Stimulated activated CD8-positive, alpha-beta memory T cell treated with anti-CD3 and anti-CD28 coated beads, Interleukin-4, amount 100 ng/mL, for 1 hour (primary cell): ENCODE results near the gene PLAGL2.

Experiments used
- DNase-seq, 2 donors: peaks; one replicate each; pipeline ENCODE4 v3.0.0-alpha.2; 2020; ENCODE audit warnings: low read depth in 2 of 2, low spot score in 1 of 2

Gene PLAGL2

DNA sequence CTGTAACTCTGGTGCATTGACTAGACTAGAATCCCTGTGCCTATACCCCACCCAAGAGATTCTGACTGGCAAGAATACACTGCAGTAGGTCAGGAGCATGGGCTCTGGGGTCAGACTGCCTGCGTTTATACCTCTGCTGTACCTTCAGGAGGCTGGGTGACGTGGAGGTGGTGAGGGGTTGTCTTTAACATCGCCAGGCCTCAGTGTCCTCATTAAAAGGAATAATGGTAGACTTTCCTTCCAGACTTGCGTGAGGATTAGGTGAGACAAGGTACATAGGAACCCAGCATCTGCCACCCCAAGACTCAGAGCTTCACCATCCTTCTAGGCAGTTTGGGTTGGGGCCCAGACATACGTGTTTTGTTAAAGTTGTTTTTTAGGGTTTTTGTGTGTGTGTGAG is 53.8 kb downstream of the PLAGL2 start:
- no peak for DNase-seq

DNA sequence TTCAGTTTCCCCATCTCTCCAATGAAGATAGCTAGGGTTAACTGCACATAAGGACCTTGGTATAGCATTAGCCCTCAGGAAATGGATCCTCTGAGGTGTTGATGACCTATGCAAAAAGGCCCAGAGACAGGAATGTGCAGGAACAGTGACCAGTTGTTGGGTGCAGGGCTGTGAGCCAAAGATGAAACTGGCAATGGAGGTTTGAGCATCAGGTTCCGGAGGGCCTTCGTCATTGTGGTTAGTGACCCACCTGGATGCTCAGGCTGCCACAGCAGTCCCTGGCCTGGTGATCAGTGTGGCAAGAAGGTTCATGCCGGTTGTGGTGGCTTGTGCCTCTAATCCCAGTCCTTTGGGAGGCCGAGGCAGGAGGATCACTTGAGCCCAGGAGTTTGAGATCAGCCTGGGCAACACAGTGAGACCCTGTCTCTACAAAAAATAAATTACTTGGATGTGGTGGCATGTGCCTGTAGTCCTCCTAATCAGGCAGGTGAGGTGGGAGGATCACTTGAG is 54.3 kb downstream of the PLAGL2 start:
- DNase-seq: no peak

DNA sequence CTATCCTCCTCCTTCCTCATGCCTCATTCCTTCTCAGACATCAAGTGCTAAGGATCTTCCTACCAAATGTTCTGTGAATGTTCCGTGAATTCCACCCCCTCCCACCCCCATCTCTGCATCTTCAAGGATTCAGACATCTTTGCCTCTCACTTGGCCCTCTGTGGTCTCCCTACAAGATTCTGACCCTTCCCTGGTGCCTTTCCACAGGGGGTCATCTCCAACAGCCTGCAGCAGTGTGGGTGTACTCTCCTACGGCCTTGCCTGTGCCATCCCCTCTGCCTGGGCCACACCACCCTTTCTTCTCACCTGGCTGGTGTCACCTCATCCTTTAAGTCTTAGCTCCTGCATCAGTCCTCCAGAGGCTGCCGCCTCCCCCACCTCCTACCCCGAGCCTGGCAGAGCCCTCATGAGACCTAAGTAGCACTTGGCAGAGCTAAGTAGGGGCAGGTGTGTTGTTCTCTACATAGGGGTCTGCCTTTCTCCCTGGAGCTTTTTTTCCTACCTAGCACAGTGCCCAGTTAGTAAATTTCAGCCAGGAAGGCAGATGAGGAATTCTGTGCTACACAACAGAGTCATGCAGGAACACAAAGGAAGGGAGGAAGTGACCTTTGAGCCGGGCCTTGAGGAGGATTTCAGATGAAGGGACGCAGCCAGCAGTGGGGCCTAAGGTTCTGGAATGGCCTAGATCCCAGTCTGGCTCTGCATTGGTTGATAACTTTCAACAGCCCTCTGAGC is 55.0 kb downstream of the PLAGL2 start:
- DNase-seq: no peak

DNA sequence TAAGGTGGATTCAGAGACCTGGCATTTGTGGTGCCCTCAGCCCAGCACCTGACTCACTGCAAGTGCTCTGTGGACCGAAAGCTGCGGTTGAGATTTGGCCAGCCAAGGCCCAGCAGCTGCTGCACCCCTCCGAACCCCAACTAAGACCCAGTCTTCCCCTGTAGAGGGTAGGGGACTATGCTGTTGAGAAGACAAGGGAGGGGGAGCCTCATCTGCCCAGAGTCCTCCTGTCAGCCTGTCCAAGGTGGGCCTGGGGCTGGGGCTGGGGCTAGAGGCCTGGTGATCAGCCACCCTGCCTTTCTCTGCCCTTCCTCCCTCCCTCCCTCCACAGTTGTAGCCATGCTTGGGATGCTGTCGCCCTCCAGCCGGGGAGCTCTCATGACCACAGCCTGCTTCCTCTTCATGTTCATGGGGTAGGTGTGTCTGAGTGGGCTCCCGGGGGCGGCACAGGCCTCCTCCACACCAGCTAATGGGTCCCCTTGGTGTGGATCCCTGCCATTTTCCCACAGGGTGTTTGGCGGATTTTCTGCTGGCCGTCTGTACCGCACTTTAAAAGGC is 57.2 kb downstream of the PLAGL2 start:
- DNase-seq: no peak

DNA sequence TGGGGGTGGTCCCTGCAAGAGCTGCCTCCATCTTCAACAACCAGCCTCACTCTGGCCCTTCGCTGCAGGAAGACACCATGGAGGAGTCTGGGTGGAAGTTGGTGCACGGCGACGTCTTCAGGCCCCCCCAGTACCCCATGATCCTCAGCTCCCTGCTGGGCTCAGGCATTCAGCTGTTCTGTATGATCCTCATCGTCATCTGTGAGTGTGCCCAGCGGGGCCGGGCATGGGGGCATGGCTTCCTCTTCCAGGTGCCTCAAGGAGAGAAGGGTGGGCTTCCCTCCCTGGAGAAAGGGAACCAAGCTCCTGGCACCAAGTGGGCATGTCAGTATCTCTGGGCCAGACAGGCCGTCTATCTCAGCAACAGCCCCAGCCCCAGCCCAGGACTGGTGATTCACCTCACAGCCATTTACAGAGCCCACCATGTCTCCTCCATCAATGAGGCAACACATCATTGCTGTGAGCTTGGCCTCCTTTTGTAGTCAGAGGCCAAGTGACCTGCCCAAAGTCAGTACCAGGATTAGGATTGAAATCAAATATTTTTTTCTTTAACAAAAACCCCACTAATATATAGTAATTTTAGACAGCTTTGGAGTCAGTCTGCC is 57.9 kb downstream of the PLAGL2 start:
- DNase-seq: no peak

DNA sequence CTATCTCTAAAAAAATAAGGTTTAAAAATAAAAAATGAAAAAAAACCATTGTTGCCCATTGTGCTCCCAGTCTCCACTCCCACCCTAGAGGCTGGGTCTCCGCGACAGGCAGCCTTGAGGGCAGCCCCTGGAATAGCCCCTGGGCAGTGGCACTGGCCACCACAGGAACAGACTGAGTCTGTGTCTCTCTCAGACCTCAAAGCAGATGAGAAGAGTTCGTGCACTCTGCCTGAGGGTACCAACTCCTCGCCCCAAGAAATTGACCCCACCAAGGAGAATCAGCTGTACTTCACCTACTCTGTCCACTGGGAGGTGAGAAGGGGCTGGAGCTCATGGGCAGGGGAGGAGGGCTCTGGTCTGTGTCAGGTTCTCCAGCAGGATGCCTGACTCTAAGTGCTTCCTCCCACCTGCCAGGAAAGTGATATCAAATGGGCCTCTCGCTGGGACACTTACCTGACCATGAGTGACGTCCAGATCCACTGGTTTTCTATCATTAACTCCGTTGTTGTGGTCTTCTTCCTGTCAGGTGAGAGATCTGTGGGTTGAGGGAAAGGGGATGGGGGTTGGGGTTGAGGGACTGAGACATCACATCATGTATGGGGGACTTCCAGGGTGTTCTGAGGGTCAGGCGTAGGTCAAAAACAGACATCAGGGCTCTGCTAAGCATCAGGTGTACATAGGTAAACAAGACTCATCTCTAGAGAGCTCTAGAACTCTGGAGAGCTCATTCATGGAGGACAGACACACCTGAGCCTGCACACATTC is 62.5 kb downstream of the PLAGL2 start:
- no peak for DNase-seq

DNA sequence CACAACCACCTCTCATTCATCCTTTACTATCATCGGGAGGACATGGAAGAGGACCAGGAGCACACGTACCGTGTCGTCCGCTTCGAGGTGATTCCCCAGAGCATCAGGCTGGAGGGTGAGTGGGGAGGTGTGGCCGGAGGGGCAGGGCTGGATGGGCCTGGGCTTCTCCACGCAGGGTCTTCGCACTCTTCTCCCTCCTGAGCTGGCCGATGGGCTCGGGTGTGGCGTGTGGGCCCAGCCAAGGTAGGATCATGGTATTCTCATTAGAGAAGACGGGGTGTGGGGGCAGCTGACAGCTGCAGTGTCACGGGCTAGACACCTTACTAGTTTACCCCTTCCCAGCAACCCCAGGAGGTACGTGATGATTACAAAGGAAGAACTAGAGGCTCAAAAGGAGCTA is 64.6 kb downstream of the PLAGL2 start:
- DNase-seq: no peak
